Breast epithelium (tissue), 3 donors: ENCODE data around the gene EDAR.

Source experiments
- POLR2A ChIP-seq: fragments of 450-650 bp; IDR thresholded peaks from one replicate; pipeline ENCODE4 v1.6.1; 2016; ENCODE audit warnings: antibody characterized with exemption, mild to moderate bottlenecking, moderate library complexity
- POLR2AphosphoS5 ChIP-seq, 3 donors: sonication (generic); formaldehyde crosslinking; IDR thresholded peaks; one replicate each; pipeline ENCODE4 v1.6.1; 2017; ENCODE audit warnings: antibody characterized with exemption in 3 of 3
- TF ChIP-seq, protein P1 (sequence below), 3 donors: fragments of 450-650 bp; IDR thresholded peaks; one replicate each; pipeline ENCODE4 v1.5.1; 2016 to 2017; ENCODE audit warnings: antibody characterized with exemption in 3 of 3, mild to moderate bottlenecking in 3 of 3, moderate library complexity in 3 of 3

DNA sequence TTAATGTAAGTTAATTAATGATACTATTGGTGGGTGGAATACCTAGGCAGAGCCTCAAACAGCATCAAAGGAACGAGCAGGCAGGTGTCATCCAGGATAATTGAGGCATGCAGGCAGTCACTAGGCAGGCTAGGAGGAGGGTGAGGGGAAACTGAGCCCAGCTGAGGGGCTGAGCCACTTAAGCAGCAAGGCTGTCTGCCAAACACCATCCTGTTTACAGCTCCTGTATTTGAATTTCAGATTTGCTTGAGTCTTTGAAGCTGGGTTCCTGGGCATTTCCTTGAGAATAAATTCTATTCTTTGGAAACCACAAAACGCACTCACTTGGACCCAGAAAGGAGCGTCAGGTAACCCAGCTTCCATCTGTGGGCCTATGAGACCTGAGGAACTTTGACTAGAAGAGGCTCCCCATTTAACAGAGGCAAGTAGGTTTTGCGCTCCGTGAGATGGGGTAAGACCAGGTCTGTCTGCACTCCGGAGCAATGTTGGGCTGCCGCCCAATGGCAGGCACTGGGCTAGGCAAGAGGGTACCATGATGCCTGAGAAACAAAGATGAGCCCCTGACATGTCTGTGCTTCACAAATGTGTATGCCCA, 2.0 kb downstream of the EDAR start:
- no peak for TF ChIP-seq POLR2AphosphoS5 (IDR thresholded peaks at IDR 0.05)
- TF ChIP-seq, protein P1, sequence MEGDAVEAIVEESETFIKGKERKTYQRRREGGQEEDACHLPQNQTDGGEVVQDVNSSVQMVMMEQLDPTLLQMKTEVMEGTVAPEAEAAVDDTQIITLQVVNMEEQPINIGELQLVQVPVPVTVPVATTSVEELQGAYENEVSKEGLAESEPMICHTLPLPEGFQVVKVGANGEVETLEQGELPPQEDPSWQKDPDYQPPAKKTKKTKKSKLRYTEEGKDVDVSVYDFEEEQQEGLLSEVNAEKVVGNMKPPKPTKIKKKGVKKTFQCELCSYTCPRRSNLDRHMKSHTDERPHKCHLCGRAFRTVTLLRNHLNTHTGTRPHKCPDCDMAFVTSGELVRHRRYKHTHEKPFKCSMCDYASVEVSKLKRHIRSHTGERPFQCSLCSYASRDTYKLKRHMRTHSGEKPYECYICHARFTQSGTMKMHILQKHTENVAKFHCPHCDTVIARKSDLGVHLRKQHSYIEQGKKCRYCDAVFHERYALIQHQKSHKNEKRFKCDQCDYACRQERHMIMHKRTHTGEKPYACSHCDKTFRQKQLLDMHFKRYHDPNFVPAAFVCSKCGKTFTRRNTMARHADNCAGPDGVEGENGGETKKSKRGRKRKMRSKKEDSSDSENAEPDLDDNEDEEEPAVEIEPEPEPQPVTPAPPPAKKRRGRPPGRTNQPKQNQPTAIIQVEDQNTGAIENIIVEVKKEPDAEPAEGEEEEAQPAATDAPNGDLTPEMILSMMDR (IDR thresholded peaks at IDR 0.05), result no peak
- TF ChIP-seq POLR2A, result no peak
